ENCODE data around the gene CDC42SE2.

DNA sequence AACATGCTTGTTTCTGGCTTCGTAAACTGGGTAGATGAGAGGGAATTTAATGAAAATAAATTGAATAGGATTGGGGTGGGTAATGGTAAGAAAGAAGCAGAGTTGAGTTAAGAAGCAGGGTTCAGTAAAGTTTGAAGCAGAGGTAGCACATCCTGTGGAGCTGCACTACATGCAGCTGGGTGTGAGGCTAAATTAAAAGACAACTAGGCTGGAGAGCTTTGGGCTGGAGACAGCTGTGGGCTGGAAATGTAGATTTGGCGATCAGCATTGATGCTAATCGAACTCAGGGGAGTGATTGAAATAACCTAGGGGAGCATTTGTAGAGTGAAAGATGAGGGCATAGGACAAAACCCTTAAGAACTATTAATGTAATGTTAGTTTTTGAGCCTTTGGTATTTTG is 35.6 kb downstream of the CDC42SE2 start:
- TF ChIP-seq, protein P1, sequence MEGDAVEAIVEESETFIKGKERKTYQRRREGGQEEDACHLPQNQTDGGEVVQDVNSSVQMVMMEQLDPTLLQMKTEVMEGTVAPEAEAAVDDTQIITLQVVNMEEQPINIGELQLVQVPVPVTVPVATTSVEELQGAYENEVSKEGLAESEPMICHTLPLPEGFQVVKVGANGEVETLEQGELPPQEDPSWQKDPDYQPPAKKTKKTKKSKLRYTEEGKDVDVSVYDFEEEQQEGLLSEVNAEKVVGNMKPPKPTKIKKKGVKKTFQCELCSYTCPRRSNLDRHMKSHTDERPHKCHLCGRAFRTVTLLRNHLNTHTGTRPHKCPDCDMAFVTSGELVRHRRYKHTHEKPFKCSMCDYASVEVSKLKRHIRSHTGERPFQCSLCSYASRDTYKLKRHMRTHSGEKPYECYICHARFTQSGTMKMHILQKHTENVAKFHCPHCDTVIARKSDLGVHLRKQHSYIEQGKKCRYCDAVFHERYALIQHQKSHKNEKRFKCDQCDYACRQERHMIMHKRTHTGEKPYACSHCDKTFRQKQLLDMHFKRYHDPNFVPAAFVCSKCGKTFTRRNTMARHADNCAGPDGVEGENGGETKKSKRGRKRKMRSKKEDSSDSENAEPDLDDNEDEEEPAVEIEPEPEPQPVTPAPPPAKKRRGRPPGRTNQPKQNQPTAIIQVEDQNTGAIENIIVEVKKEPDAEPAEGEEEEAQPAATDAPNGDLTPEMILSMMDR (IDR thresholded peaks at IDR 0.05): no peak
- no peak for TF ChIP-seq ZFX (IDR thresholded peaks at IDR 0.05; ENCODE audit: borderline replicate concordance)
